Inferior parietal cortex (tissue), 1 donor: Measurements from ENCODE around the gene ZBTB22.
A peak's percentile ranks its signal among the peaks of the same experiment; 100 is the strongest.
"Not testable (repeated sequence)": the region's sequence is repeated elsewhere in the genome, so short reads cannot be mapped to it uniquely, and the experiment has no call there.

Experiments
- DNase-seq: peaks from one replicate; pipeline ENCODE4 v3.0.0-alpha.2; 2016; ENCODE audit errors: extremely low spot score

The ZBTB22 gene

DNA sequence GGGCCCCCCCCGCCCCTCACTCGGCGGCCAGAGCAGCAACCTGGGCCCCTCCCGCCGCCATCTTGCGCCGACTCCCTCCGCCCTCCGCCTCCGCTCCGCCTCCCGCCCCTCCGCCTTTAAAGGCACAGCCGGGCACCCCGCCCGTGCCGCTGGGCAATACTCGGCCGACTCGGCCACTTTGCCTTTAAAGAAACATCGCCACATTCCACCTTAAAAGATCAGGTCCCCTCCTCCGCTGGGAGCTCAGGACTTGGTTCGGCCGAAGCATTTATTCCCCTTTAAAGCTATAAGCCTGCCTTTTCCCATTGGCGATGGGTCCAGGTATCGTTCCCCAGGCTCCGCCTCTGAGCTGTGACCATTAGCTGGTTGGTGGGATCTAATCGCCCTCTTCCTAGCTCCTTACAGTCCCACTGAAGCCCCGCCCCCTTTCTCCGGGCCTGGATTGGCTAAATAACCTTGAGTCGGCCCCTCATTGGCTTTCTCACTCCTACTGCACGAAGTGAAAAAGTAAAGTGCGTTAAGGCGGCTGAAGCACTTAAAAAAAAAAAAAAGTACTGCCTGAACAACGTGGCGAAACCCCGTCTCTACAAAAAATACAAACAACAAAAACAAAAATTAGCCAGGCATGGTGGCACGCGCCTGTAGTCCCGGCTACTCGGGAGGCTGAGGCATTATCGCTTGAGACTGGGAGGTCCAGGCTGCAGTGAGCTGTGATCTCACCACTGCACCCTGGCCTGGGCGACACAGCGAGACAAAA, at the start of gene ZBTB22:
ZBTB22 (minus strand) TSS at position 76 of the 757 bp plus-strand sequence. CDS start 828 bp downstream, outside the sequence.
- peak; percentile 98 for DNase-seq

DNA sequence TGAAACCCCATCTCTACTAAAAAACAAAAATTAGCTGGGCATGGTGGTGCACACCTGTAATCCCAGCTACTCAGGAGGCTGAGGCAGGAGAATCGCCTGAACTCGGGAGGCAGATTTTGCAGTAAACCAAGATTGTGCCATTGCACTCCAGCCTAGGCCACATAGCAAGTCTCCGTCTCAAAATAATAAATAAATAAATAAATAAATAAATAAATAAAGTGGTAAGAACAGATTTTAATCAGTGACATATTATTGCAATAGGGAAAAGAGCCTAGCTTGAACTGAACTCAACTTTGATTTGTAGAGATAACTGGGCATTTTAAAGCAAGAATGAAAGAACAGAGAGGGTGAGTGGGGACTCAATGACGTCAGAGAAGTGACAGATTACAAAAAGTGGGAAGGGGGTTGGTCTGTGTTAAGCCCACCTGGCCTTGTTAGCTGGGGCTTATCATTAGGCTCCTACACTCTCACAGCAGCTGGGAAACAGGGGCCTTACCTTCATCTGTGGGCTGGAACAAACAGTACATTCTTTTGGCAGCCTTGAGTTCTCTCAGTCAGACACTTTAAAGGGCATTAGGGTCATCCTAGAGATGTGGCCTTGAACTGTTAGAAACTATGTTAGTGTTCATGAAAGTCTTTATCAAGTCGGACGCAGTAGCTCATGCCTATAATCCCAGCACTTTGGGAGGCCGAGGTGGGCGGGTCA, 49.6 kb upstream of the ZBTB22 start:
- DNase-seq: no peak

- DNase-seq: not testable (repeated sequence)
Measured at GRCh38 chr6:33365206-33365971, 47.8 kb upstream of the ZBTB22 start.

DNA sequence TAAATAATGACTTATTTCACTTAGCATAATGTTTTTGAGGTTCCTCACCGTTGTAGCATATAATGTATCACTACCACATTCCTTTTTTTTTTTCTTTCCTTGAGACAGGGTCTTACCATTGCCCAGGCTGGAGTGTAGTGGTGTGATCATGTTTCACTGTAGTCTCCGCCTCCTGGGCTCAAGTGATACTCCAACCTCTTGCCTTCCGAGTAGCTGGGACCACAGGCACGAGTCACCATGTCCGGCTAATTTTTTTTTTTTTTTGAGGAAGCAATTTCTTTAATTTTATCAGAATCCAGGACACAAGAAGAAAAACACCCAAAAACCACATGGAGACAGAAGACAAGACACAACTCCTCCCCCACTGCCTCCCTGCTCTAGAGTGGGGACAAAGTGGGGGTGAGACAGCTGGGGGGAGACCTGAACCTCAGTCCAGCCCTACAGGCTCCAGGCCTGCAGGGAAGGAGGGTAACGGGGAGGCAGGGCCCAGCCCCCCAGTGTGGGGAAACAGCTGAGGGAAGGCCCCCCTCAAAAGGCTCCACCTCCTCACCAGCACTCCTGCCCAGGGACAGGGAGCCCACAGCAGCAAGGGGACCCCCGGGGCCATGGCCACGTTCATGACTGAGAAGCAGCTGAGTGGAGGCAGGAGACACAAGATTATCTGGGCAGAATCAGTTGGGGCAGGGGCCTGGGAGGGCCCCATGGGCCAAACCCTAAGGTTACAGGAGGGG, 47.1 kb upstream of the ZBTB22 start:
- not testable (repeated sequence) for DNase-seq

GRCh38 chr6:33363486-33363885, 45.9 kb upstream of the ZBTB22 start:
- not testable (repeated sequence) for DNase-seq

DNA sequence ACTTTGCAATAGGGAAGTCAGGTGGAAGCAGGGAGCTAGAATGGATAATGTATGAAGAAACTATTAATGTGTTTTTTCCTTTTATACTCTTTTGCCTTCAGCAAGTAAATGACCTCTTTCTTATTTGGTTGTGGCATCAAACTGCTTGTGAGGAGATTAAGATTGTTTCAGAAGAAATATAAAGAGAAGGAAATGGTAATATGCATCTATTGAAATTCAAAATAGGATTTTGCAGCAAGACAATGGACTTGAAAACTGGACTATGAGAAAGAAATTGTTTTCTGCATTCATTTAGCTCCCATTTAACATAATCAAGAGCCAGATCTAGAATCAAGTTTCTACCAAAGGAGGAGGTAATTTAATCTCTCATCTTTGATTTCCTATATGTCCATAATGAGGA, 41.8 kb upstream of the ZBTB22 start:
- DNase-seq: no peak

GRCh38 chr6:33357160-33357871, 39.8 kb upstream of the ZBTB22 start:
- DNase-seq: not testable (repeated sequence)

GRCh38 chr6:33356295-33356694, 38.8 kb upstream of the ZBTB22 start:
- DNase-seq: no peak

DNA sequence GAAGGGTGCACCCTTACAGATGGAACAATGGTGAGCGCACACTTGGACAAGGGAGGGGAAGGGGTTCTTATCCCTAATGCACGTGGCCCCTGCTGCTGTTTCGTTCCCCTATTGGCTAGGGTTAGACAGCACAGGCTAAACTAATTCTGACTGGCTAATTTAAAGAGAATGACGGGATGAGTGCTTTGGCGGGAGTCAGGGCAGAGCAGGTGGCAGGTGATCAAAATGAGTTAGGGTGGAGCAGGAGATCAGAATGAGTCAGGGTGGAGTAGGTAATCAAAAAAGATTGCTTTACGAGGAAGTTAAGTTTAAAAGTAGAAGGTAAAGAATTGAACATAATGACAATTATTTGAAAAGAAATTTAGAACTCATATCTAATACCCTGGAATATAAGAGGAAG, 38.3 kb upstream of the ZBTB22 start:
- not testable (repeated sequence) for DNase-seq

GRCh38 chr6:33347816-33348215, 30.3 kb upstream of the ZBTB22 start:
- no peak for DNase-seq

- not testable (repeated sequence) for DNase-seq
Measured at GRCh38 chr6:33346972-33347371, 29.4 kb upstream of the ZBTB22 start.

DNA sequence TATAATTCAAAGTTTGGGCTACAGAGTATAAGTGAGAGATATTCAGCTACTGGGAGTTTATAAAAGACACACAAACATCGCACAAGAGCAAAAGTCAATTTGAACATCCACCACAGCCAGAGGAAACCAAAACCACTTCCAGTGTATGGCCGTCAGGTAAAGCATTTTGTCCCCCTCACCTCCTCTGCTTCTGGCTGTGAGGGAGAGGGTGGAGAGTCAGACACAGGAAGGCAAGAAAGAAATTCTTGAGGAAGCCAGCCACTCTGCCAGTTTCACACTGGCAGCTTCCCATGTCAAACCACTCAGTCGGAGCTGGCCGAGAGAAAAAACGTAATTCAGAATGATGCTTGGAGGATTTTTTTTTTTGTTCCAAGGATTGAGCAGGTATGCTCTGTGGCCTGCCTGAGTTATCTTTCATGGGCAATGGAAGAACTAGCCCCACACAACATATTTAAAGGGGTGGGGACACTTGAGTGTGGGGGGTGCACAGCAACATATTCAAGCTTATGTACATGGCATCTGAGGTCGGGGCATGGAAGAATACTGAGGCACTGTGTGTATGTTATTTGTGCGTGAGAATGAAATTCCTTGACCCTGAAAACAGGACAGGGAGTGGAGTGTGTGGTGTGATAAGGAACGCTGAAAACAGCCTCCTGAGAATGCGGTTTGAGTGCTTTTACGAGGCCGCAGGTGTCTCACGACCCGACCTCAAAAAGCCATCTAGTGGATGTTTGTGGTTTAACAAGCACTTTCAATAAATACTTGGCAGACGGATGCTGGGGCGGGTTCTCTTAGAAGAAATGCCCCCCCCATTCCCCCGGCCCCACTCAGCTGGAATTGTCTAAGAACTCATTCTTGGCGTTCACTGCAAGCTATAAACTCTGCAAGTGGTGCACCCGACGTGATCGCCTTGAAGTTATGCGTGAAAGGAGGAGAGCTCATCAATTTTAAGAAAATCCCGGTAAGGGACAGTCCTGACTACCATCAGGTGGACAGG, 27.5 kb upstream of the ZBTB22 start:
- peak; percentile 69 for DNase-seq

- no peak for DNase-seq
Measured at GRCh38 chr6:33343953-33344611, 26.5 kb upstream of the ZBTB22 start.

DNA sequence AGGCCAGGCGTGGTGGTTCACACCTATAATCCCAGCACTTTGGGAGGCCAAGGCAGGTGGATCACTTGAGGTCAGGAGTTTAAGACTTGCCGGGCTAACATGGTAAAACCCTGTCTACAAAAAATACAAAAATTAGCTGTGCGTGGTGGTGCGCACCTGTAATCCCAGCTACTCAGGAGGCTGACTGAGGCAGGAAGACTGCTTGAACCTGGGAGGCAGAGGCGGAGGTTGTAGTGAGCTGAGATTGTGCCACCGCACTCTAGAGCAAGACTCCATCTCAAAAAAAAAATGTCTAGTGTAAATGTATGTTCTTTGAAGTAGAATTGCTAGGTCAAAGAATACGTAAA, 26.0 kb upstream of the ZBTB22 start:
- DNase-seq: not testable (repeated sequence)

GRCh38 chr6:33339193-33339592, 21.6 kb upstream of the ZBTB22 start:
- DNase-seq: no peak

DNA sequence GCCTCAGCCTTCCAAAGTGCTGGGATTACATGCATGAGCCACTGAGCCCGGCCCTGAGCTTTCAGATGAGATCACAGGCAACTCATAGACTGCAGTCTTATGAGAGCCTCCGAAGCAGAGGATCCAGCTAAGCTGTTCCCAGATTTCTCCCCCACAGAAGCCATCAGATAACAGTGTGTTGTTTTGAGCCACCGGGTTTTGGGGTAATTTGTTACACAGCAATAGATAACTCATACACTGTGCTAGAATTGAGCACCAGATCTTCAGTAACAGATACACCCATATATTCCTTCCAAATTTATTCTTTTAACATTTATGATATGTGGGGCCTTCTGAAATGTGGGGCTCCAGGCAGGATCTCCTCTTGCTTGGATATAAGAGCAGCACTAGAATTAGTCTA, 19.0 kb upstream of the ZBTB22 start:
- DNase-seq: no peak

DNA sequence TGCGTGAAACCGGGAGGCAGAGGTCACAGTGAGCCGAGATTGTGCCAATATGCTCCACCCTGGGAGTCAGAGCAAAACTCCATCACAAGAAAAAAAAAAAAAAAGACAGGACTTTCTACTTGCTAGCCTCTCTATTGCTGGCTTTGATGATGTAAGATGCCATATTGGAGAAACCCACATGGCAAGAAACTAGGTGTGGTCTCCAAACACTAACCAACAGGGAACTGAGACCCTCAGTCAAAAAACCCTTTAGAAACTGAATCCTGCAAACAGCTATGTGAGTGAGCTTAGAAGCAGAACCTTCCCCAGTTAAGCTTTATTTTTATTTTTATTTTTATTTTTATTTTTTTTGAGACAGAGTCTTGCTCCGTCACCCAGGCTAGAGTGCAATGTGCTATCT, 18.4 kb upstream of the ZBTB22 start:
- DNase-seq: no peak

- no peak for DNase-seq
Measured at GRCh38 chr6:33333666-33334065, 16.1 kb upstream of the ZBTB22 start.

- no peak for DNase-seq
Measured at GRCh38 chr6:33330736-33331135, 13.2 kb upstream of the ZBTB22 start.
